Ishikawa (cell line): Measurements from ENCODE around the gene P3R3URF.
A peak's percentile ranks its signal among the peaks of the same experiment; 100 is the strongest.

ENCODE experiments used
- CEBPB ChIP-seq: IDR thresholded peaks from 2 replicates; pipeline ENCODE4 v1.6.1; 2012
- CREB1 ChIP-seq: IDR thresholded peaks from 2 replicates; pipeline ENCODE4 v1.6.1; 2012; ENCODE audit warnings: low read depth
- EGR1 ChIP-seq: IDR thresholded peaks from 2 replicates; pipeline ENCODE4 v1.6.1; 2012
- EP300 ChIP-seq: IDR thresholded peaks from 2 replicates; pipeline ENCODE4 v1.6.1; 2012; ENCODE audit warnings: borderline replicate concordance
- FOXM1 ChIP-seq: IDR thresholded peaks from 2 replicates; pipeline ENCODE4 v1.6.1; 2012; ENCODE audit warnings: low read depth, borderline replicate concordance
- MAX ChIP-seq: IDR thresholded peaks from 2 replicates; pipeline ENCODE4 v1.6.1; 2012
- NFIC ChIP-seq: IDR thresholded peaks from 2 replicates; pipeline ENCODE4 v1.6.1; 2012
- RAD21 ChIP-seq: IDR thresholded peaks from 2 replicates; pipeline ENCODE4 v1.6.1; 2012; ENCODE audit warnings: low read depth
- REST ChIP-seq: IDR thresholded peaks from 2 replicates; pipeline ENCODE4 v1.6.1; 2012; ENCODE audit warnings: low read depth, mild to moderate bottlenecking
- TAF1 ChIP-seq: IDR thresholded peaks from 2 replicates; pipeline ENCODE4 v1.6.1; 2012; ENCODE audit warnings: low read depth, mild to moderate bottlenecking
- TCF12 ChIP-seq: IDR thresholded peaks from 2 replicates; pipeline ENCODE4 v1.6.1; 2012; ENCODE audit warnings: low read depth
- TEAD4 ChIP-seq: IDR thresholded peaks from 2 replicates; pipeline ENCODE4 v1.6.1; 2012
- USF1 ChIP-seq: IDR thresholded peaks from 2 replicates; pipeline ENCODE4 v1.6.1; 2012
- YY1 ChIP-seq: IDR thresholded peaks from 2 replicates; pipeline ENCODE4 v1.6.1; 2012; ENCODE audit warnings: low read depth
- ZBTB7A ChIP-seq: IDR thresholded peaks from 2 replicates; pipeline ENCODE4 v1.6.1; 2012; ENCODE audit warnings: low read depth

Gene P3R3URF

GRCh38 chr1:46192171-46192570 is 15.9 kb upstream of the P3R3URF start:
- no peak for TF ChIP-seq REST

GRCh38 chr1:46191033-46191701 is 14.9 kb upstream of the P3R3URF start:
- no peak for TF ChIP-seq MAX
- no peak for TF ChIP-seq EGR1
- TF ChIP-seq REST, result no peak
- TF ChIP-seq CEBPB, result no peak
- TF ChIP-seq TCF12, result no peak
- no peak for TF ChIP-seq CREB1
- TF ChIP-seq RAD21, result no peak
- TF ChIP-seq FOXM1, result no peak
- TF ChIP-seq ZBTB7A, result no peak
- no peak for TF ChIP-seq TEAD4
- TF ChIP-seq TAF1, result no peak
- no peak for TF ChIP-seq YY1
- no peak for TF ChIP-seq NFIC
- no peak for TF ChIP-seq EP300
- TF ChIP-seq USF1, result no peak

- 0 out of 2 replicates have a peak, but pooled peaks have one; percentile 28 for TF ChIP-seq NFIC
- TF ChIP-seq MAX, result peak; percentile 66
- no peak for TF ChIP-seq EGR1
- TF ChIP-seq CEBPB, result no peak
- TF ChIP-seq TEAD4, result peak; percentile 85
- TF ChIP-seq USF1, result 0 out of 2 replicates have a peak, but pooled peaks have one; percentile 28
- no peak for TF ChIP-seq ZBTB7A
- TF ChIP-seq TCF12, result peak; percentile 70
- TF ChIP-seq EP300, result peak; percentile 71; the same call in 1 of the 2 replicates
- TF ChIP-seq RAD21, result peak; percentile 8; the same call in 1 of the 2 replicates
- no peak for TF ChIP-seq REST
These were observed 14.3 kb upstream of the P3R3URF start for GRCh38 chr1:46190539-46190938.

GRCh38 chr1:46188295-46189030 is 12.2 kb upstream of the P3R3URF start:
- no peak for TF ChIP-seq USF1
- peak; percentile 56; the same call in 1 of the 2 replicates for TF ChIP-seq NFIC
- TF ChIP-seq REST, result no peak
- TF ChIP-seq TEAD4, result peak; percentile 78
- TF ChIP-seq EGR1, result no peak
- TF ChIP-seq TCF12, result peak; percentile 81
- TF ChIP-seq EP300, result peak; percentile 61; the same call in 1 of the 2 replicates
- 0 out of 2 replicates have a peak, but pooled peaks have one; percentile 30 for TF ChIP-seq MAX
- TF ChIP-seq CREB1, result no peak
- TF ChIP-seq TAF1, result no peak
- TF ChIP-seq RAD21, result peak; percentile 20; the same call in 1 of the 2 replicates
- no peak for TF ChIP-seq YY1
- no peak for TF ChIP-seq CEBPB
- no peak for TF ChIP-seq ZBTB7A
- no peak for TF ChIP-seq FOXM1
